ENCODE data around the gene IRF2. TPM values are rescaled to one million over a fixed set of nuclear protein-coding genes. Genes with fewer than 3 reads are reported as not detected.

Gene IRF2
- total and polyA plus RNA-seq, 2 of the 8 experiments (the other 6 are each of a cell fraction or from before 2014, with no cell fraction given) = 13.8 to 17.0 TPM

- H2BK20ac ChIP-seq (ENCODE audit: low read length) = no peak overlapping the region
- H3K4ac ChIP-seq (replicated peaks; ENCODE audit: insufficient read length, low read depth, low read length) = no peak overlapping the region
- no peaks in the 10 kb centered on the region for H3K79me2 ChIP-seq (ENCODE audit: control insufficient read depth in 1 of 2, insufficient read depth in 2 of 2, low read length in 2 of 2)
- no peak for TF ChIP-seq SIX5 (IDR thresholded peaks at IDR 0.05; ENCODE audit: low read depth, low read length)
- TF ChIP-seq EZH2 (IDR thresholded peaks at IDR 0.05; ENCODE audit: low read depth, low read length, severe bottlenecking) = no peak
- no peak overlapping the region for H3K4me2 ChIP-seq (ENCODE audit: insufficient read depth in 1 of 2, low read depth in 2 of 2, low read length in 2 of 2)
- no peak overlapping the region for H2AK5ac ChIP-seq (ENCODE audit: low read depth, low read length)
- H4K91ac ChIP-seq (replicated peaks; ENCODE audit: insufficient read length, low read length) = no peak overlapping the region
- H2BK5ac ChIP-seq (ENCODE audit: low read depth, low read length) = no peak overlapping the region
- H3K14ac ChIP-seq (ENCODE audit: insufficient read length) = no peak overlapping the region
- 92% methylated on average over 4 of the region's 4 CpGs; no CpG with 5 or more reads in 1 of the 2 experiments for WGBS, 2 experiments (ENCODE audit: extremely low coverage in 1 of 2, insufficient coverage in 1 of 2, insufficient read length in 1 of 2, insufficient replicate concordance in 2 of 2, low coverage in 1 of 2, low lambda C conversion rate in 2 of 2, missing lambda C conversion rate in 1 of 2)
- H2BK120ac ChIP-seq (replicated peaks; ENCODE audit: low read depth, low read length) = no peak overlapping the region
- no peak overlapping the region for H4K8ac ChIP-seq (ENCODE audit: extremely low read depth, insufficient read depth, low read length)
- ChIA-PET CTCF (ENCODE audit: partially characterized antibody) (no interaction called here), POLR2A (ENCODE audit: partially characterized antibody) (no interaction called here)
- no peaks in the 10 kb centered on the region for H4K20me1 ChIP-seq (replicated peaks in 1 of 2; ENCODE audit: control insufficient read depth in 1 of 2, insufficient read depth in 2 of 2, low read length in 2 of 2)
- peaks cover 0 to 9% (median 2%) of the 10 kb centered on the region in 4 experiments; a peak in 3 of 7 replicates for H3K4me1 ChIP-seq (replicated peaks in 1 of 4; ENCODE audit: control insufficient read depth in 3 of 4, insufficient read depth in 4 of 4, low read length in 3 of 4)
- no peak overlapping the region for H2BK12ac ChIP-seq (ENCODE audit: low read depth, low read length)
- H3K36me3 ChIP-seq (ENCODE audit: control insufficient read depth in 2 of 4, insufficient read depth in 4 of 4, low read length in 3 of 4) = no peaks in the 10 kb centered on the region
- H2AFZ ChIP-seq (ENCODE audit: low read length) = no peak overlapping the region
- no peak overlapping the region for H3K9ac ChIP-seq (replicated peaks in 1 of 4; ENCODE audit: extremely low read depth in 1 of 4, low read depth in 3 of 4, low read length in 3 of 4)
- FAIRE-seq (no peak), DNase-seq (ENCODE audit: low read depth in 1 of 2, low spot score in 2 of 2) (no peak)
- no peak overlapping the region for H3K56ac ChIP-seq (replicated peaks; ENCODE audit: insufficient read length, low read depth, low read length)
- H3K4me3 ChIP-seq (ENCODE audit: extremely low read depth in 1 of 4, insufficient read depth in 2 of 4, low read depth in 3 of 4, low read length in 4 of 4) = no peak overlapping the region
- H3K23ac ChIP-seq (ENCODE audit: insufficient read length) = no peak overlapping the region
- no peak overlapping the region for H3K27ac ChIP-seq (ENCODE audit: low read depth, low read length)
- H3K18ac ChIP-seq (ENCODE audit: extremely low read depth, low read length) = no peak overlapping the region
- H2BK15ac ChIP-seq (ENCODE audit: low read length) = no peak overlapping the region
- H4K5ac ChIP-seq (ENCODE audit: insufficient read length, low read depth, low read length) = no peak overlapping the region
- no peaks in the 10 kb centered on the region for H3K27me3 ChIP-seq (replicated peaks in 1 of 4; ENCODE audit: control insufficient read depth in 3 of 4, extremely low read depth in 1 of 4, insufficient read depth in 3 of 4, low read length in 3 of 4)
- no peaks in the 10 kb centered on the region for H3K79me1 ChIP-seq (ENCODE audit: low read depth, low read length)
- H3K9me3 ChIP-seq (ENCODE audit: insufficient read depth in 2 of 2, low read depth in 1 of 2, low read length in 1 of 2) = no peaks in the 10 kb centered on the region
- no peaks in the 10 kb centered on the region for H3K23me2 ChIP-seq (ENCODE audit: low read depth, low read length)
Measured at GRCh38 chr4:184362396-184362795, 112.0 kb downstream of the IRF2 start.
